Liver (tissue), 9 donors: Measurements from ENCODE around the gene TMEM178B. TPM values are rescaled to one million over a fixed set of nuclear protein-coding genes. Genes with fewer than 3 reads are reported as not detected.

Experiments
- DNase-seq: peaks from one replicate; pipeline ENCODE4 v3.0.0-alpha.2; 2017; ENCODE audit warnings: low spot score
- H3K27ac ChIP-seq, 2 donors: one replicate each; pipeline ENCODE4 v1.7.0; 2013; ENCODE audit warnings: inconsistent platforms in 2 of 2, low read length in 2 of 2, control low read depth in 1 of 2, low read depth in 1 of 2, mild to moderate bottlenecking in 1 of 2
- H3K27me3 ChIP-seq, 4 donors: one replicate each; pipeline versions ENCODE4 v1.6.1 to v1.7.0; 2013; ENCODE audit warnings: low read length in 3 of 4, inconsistent platforms in 1 of 4, mild to moderate bottlenecking in 1 of 4, moderate library complexity in 1 of 4; ENCODE audit not compliant: control insufficient read depth in 4 of 4, insufficient read depth in 4 of 4
- H3K36me3 ChIP-seq, 4 donors: one replicate each; pipeline versions ENCODE4 v1.6.1 to v1.7.0; 2013; ENCODE audit warnings: low read length in 3 of 4, mild to moderate bottlenecking in 3 of 4, low read depth in 1 of 4, moderate library complexity in 1 of 4; ENCODE audit not compliant: control insufficient read depth in 4 of 4, insufficient read depth in 3 of 4
- H3K4me1 ChIP-seq, 4 donors: one replicate each; pipeline versions ENCODE4 v1.6.1 to v1.7.0; 2013; ENCODE audit warnings: low read length in 3 of 4, mild to moderate bottlenecking in 3 of 4, moderate library complexity in 1 of 4; ENCODE audit not compliant: control insufficient read depth in 4 of 4, insufficient read depth in 4 of 4
- H3K4me3 ChIP-seq, 3 donors: one replicate each; pipeline versions ENCODE4 v1.6.1 to v1.7.0; 2013; ENCODE audit warnings: low read length in 3 of 3, control low read depth in 1 of 3, low read depth in 1 of 3, mild to moderate bottlenecking in 1 of 3
- H3K9ac ChIP-seq, 2 donors: one replicate each; pipeline ENCODE4 v1.7.0; 2013; ENCODE audit warnings: low read length in 2 of 2, mild to moderate bottlenecking in 2 of 2, moderate library complexity in 2 of 2, control low read depth in 1 of 2, low read depth in 1 of 2
- H3K9me3 ChIP-seq, 4 donors: one replicate each; pipeline versions ENCODE4 v1.6.1 to v1.7.0; 2013; ENCODE audit warnings: low read length in 3 of 4; ENCODE audit not compliant: control insufficient read depth in 4 of 4
- EGR1 ChIP-seq, 2 donors: IDR thresholded peaks; 2 replicates each; pipeline ENCODE4 v1.6.1; 2016 to 2018; ENCODE audit warnings: antibody characterized with exemption in 2 of 2, low read depth in 2 of 2
- FOXA1 ChIP-seq: IDR thresholded peaks from 2 replicates; pipeline ENCODE4 v1.6.1; 2016; ENCODE audit warnings: antibody characterized with exemption
- FOXA2 ChIP-seq: IDR thresholded peaks from 2 replicates; pipeline ENCODE4 v1.6.1; 2016; ENCODE audit warnings: antibody characterized with exemption
- GABPA ChIP-seq, 2 donors: IDR thresholded peaks in 1 of 2; conservative IDR thresholded peaks in 1 of 2; 2 replicates each; pipeline ENCODE4 v1.6.1; 2016; ENCODE audit warnings: antibody characterized with exemption in 2 of 2, mild to moderate bottlenecking in 1 of 2, moderate library complexity in 1 of 2
- HNF4G ChIP-seq: IDR thresholded peaks from 2 replicates; pipeline ENCODE4 v1.6.1; 2016; ENCODE audit warnings: antibody characterized with exemption
- JUND ChIP-seq, 2 donors: IDR thresholded peaks; 2 replicates each; pipeline ENCODE4 v1.6.1; 2016; ENCODE audit warnings: antibody characterized with exemption in 2 of 2
- NR2F2 ChIP-seq: IDR thresholded peaks from 2 replicates; pipeline ENCODE4 v1.6.1; 2016; ENCODE audit warnings: antibody characterized with exemption
- RAD21 ChIP-seq, 2 donors: IDR thresholded peaks; 2 replicates each; pipeline ENCODE4 v1.6.1; 2016; ENCODE audit warnings: antibody characterized with exemption in 2 of 2, mild to moderate bottlenecking in 2 of 2
- RXRA ChIP-seq, 2 donors: IDR thresholded peaks; 2 replicates each; pipeline ENCODE4 v1.6.1; 2017 to 2018; ENCODE audit warnings: antibody characterized with exemption in 2 of 2, mild to moderate bottlenecking in 1 of 2
- SP1 ChIP-seq: IDR thresholded peaks from 2 replicates; pipeline ENCODE4 v1.6.1; 2018; ENCODE audit warnings: antibody characterized with exemption, mild to moderate bottlenecking
- TAF1 ChIP-seq: conservative IDR thresholded peaks from 2 replicates; pipeline ENCODE4 v1.6.1; 2016; ENCODE audit warnings: antibody characterized with exemption, mild to moderate bottlenecking
- YY1 ChIP-seq: IDR thresholded peaks from 2 replicates; pipeline ENCODE4 v1.6.1; 2016; ENCODE audit warnings: antibody characterized with exemption, mild to moderate bottlenecking
- WGBS: extraction: QIAGEN DNeasy Blood & Tissue Kit; methylation state at CpG from one replicate; pipeline ENCODE4 v1.1.7; 2013; 5-methylcytosine and 5-hydroxymethylcytosine counted together
- polyA plus RNA-seq, 2 donors: library from polyadenylated mRNA; stranded (reverse) in 1 of 2; unstranded in 1 of 2; fragments of 200-250 nt in 1 of 2; fragments of >200 nt in 1 of 2; fragmentation: Nextera tagmentation in 1 of 2; extraction: Ambion mirVana in 1 of 2; gene quantifications; one replicate each; pipeline versions ENCODE4 v1.2.1 to v1.2.3, GENCODE V29; 2013 to 2015
- total RNA-seq, 2 donors: library from RNA; depleted of rRNA; stranded (reverse); fragments of >200 nt; gene quantifications; one replicate each; pipeline ENCODE4 v1.2.3, GENCODE V29; 2014
- TF ChIP-seq, protein P1 (sequence below): IDR thresholded peaks from 2 replicates; pipeline ENCODE4 v1.6.1; 2016; ENCODE audit warnings: antibody characterized with exemption
- TF ChIP-seq, protein P2 (sequence below): IDR thresholded peaks from 2 replicates; pipeline ENCODE4 v1.6.1; 2016; ENCODE audit warnings: antibody characterized with exemption
- TF ChIP-seq, protein P3 (sequence below): IDR thresholded peaks from 2 replicates; pipeline ENCODE4 v1.6.1; 2016; ENCODE audit warnings: antibody characterized with exemption, mild to moderate bottlenecking
- TF ChIP-seq, protein P4 (sequence below): IDR thresholded peaks from 2 replicates; pipeline ENCODE4 v1.6.1; 2016; ENCODE audit warnings: antibody characterized with exemption
- TF ChIP-seq, protein P5 (sequence below): fragments of 150-350 bp; IDR thresholded peaks from 2 replicates; pipeline ENCODE4 v1.5.1; 2017; ENCODE audit warnings: improper control_type of control experiment, low read depth, low read length; ENCODE audit not compliant: missing input control
- donor health status: healthy.
- donor health status: healthy.
- donor health status: healthy.
- donor health status: healthy.
- donor health status: healthy.

TMEM178B gene
- total and polyA plus RNA-seq, 4 donors, result under 0.01 to 0.02 (median under 0.01) TPM; not detected in 1

DNA sequence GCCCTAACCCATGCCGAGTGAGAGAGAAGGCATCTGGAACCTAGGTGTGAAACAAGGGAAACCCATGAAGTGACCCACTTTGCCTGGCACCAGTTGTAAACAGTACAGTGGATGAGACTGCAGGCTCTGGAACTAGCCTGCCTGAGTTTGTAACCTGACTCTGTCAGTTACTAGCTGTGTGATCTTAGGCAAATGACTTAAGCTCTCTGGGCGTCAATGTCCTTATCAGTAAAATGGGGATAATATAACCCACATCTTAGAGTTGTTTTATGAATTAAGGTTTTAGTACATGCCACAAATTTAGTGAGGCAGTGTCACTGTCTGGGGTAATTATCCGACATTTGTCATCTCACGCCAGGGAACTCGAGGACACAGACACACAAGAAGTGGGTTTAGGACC lies 394.5 kb downstream of the TMEM178B start:
- Histone ChIP-seq H3K4me3 (no peak overlapping the region), H3K9ac (no peak overlapping the region), H3K4me1 (peaks cover 0 to 3% (median 0%) of the 10 kb centered on the region in 4 donors), H3K27me3 (no peaks in the 10 kb centered on the region), H3K9me3 (no peaks in the 10 kb centered on the region), H3K36me3 (no peaks in the 10 kb centered on the region), H3K27ac (no peak overlapping the region)
- 86% methylated on average over 5 of the region's 5 CpGs for WGBS
- TF ChIP-seq JUND (IDR thresholded peaks at IDR 0.05) (no peak), GABPA (IDR thresholded peaks at IDR 0.05 in 1 of 2, conservative IDR thresholded peaks at IDR 0.05 in 1 of 2) (no peak), SP1 (no peak), FOXA2 (no peak), TAF1 (no peak), NR2F2 (no peak), RXRA (IDR thresholded peaks at IDR 0.05) (no peak), YY1 (no peak), EGR1 (IDR thresholded peaks at IDR 0.05; ENCODE audit: low read depth in 2 of 2) (no peak), HNF4G (no peak)
- TF ChIP-seq, protein P1, sequence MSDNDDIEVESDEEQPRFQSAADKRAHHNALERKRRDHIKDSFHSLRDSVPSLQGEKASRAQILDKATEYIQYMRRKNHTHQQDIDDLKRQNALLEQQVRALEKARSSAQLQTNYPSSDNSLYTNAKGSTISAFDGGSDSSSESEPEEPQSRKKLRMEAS, result no peak
- TF ChIP-seq, protein P2, sequence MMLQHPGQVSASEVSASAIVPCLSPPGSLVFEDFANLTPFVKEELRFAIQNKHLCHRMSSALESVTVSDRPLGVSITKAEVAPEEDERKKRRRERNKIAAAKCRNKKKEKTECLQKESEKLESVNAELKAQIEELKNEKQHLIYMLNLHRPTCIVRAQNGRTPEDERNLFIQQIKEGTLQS, result no peak
- TF ChIP-seq, protein P3, sequence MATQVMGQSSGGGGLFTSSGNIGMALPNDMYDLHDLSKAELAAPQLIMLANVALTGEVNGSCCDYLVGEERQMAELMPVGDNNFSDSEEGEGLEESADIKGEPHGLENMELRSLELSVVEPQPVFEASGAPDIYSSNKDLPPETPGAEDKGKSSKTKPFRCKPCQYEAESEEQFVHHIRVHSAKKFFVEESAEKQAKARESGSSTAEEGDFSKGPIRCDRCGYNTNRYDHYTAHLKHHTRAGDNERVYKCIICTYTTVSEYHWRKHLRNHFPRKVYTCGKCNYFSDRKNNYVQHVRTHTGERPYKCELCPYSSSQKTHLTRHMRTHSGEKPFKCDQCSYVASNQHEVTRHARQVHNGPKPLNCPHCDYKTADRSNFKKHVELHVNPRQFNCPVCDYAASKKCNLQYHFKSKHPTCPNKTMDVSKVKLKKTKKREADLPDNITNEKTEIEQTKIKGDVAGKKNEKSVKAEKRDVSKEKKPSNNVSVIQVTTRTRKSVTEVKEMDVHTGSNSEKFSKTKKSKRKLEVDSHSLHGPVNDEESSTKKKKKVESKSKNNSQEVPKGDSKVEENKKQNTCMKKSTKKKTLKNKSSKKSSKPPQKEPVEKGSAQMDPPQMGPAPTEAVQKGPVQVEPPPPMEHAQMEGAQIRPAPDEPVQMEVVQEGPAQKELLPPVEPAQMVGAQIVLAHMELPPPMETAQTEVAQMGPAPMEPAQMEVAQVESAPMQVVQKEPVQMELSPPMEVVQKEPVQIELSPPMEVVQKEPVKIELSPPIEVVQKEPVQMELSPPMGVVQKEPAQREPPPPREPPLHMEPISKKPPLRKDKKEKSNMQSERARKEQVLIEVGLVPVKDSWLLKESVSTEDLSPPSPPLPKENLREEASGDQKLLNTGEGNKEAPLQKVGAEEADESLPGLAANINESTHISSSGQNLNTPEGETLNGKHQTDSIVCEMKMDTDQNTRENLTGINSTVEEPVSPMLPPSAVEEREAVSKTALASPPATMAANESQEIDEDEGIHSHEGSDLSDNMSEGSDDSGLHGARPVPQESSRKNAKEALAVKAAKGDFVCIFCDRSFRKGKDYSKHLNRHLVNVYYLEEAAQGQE, result no peak
- TF ChIP-seq, protein P4, sequence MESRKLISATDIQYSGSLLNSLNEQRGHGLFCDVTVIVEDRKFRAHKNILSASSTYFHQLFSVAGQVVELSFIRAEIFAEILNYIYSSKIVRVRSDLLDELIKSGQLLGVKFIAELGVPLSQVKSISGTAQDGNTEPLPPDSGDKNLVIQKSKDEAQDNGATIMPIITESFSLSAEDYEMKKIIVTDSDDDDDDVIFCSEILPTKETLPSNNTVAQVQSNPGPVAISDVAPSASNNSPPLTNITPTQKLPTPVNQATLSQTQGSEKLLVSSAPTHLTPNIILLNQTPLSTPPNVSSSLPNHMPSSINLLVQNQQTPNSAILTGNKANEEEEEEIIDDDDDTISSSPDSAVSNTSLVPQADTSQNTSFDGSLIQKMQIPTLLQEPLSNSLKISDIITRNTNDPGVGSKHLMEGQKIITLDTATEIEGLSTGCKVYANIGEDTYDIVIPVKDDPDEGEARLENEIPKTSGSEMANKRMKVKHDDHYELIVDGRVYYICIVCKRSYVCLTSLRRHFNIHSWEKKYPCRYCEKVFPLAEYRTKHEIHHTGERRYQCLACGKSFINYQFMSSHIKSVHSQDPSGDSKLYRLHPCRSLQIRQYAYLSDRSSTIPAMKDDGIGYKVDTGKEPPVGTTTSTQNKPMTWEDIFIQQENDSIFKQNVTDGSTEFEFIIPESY, result no peak
- TF ChIP-seq, protein P5, sequence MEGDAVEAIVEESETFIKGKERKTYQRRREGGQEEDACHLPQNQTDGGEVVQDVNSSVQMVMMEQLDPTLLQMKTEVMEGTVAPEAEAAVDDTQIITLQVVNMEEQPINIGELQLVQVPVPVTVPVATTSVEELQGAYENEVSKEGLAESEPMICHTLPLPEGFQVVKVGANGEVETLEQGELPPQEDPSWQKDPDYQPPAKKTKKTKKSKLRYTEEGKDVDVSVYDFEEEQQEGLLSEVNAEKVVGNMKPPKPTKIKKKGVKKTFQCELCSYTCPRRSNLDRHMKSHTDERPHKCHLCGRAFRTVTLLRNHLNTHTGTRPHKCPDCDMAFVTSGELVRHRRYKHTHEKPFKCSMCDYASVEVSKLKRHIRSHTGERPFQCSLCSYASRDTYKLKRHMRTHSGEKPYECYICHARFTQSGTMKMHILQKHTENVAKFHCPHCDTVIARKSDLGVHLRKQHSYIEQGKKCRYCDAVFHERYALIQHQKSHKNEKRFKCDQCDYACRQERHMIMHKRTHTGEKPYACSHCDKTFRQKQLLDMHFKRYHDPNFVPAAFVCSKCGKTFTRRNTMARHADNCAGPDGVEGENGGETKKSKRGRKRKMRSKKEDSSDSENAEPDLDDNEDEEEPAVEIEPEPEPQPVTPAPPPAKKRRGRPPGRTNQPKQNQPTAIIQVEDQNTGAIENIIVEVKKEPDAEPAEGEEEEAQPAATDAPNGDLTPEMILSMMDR, result no peak
- DNase-seq, result no peak

DNA sequence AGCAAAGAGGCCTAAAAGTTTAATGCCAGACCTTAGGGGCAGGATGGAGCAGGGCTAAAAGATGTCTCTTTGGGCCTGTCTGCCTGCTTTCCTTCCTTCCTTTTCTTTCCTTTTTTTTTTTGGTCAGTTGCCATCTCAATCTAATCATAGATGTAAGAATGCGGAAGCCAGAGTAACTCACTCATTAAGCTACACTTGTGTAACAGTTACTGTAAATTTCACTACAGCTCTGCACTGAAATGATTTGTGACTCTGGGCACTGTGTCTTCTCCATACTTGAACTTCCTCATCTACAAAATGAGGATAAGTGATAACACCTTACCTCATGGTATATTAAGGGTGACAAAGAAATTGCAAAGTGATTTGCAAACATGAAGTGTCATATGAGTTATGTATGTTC lies 401.8 kb downstream of the TMEM178B start:
- no peaks in the 10 kb centered on the region for H3K4me1 ChIP-seq
- TF ChIP-seq, protein P4, result no peak
- TF ChIP-seq JUND (IDR thresholded peaks at IDR 0.05), result no peak
- no peak for TF ChIP-seq SP1
- no peak for TF ChIP-seq FOXA1
- no peak for TF ChIP-seq FOXA2
- TF ChIP-seq RAD21 (IDR thresholded peaks at IDR 0.05), result no peak
- no peak for TF ChIP-seq NR2F2
- TF ChIP-seq, protein P1, result no peak
- TF ChIP-seq YY1, result no peak
- TF ChIP-seq, protein P5, result no peak
- TF ChIP-seq GABPA (IDR thresholded peaks at IDR 0.05 in 1 of 2, conservative IDR thresholded peaks at IDR 0.05 in 1 of 2), result no peak

More for the DNA sequence above, 401.8 kb downstream of the TMEM178B start:
- H3K27me3 ChIP-seq, result no peaks in the 10 kb centered on the region
- H3K4me3 ChIP-seq, result no peak overlapping the region
- WGBS, result 87% methylated on average over 1 of the region's 1 CpG
- H3K27ac ChIP-seq, result no peak overlapping the region
- DNase-seq, result no peak
- H3K9ac ChIP-seq, result no peak overlapping the region
- no peaks in the 10 kb centered on the region for H3K9me3 ChIP-seq
- H3K36me3 ChIP-seq, result no peaks in the 10 kb centered on the region
